RWPE2 (cell line): ENCODE measurements around the gene PNLIPRP1.
A peak's percentile ranks its signal among the peaks of the same experiment; 100 is the strongest.

Experiments used
- ATAC-seq: fragments of 200-7000 bp; cut with Tn5 transposase; 3 replicates; pipeline ENCODE4 v1.9.1; 2021; ENCODE audit warnings: low read depth
- DNase-seq: peaks from one replicate; pipeline ENCODE4 v3.0.0-alpha.2; 2020; ENCODE audit warnings: low spot score
- H3K27ac ChIP-seq: fragments of 450-650 bp; 2 replicates; pipeline ENCODE4 v1.5.1; 2017; ENCODE audit warnings: mild to moderate bottlenecking; ENCODE audit not compliant: poor library complexity, severe bottlenecking
- H3K27me3 ChIP-seq: fragments of 250-450 bp; sonication (Bioruptor Pico); 2 replicates; pipeline ENCODE4 v1.5.1; 2021; ENCODE audit warnings: mild to moderate bottlenecking, moderate library complexity; ENCODE audit not compliant: insufficient read depth, poor library complexity, severe bottlenecking
- H3K36me3 ChIP-seq: fragments of 250-450 bp; sonication (Bioruptor Pico); 2 replicates; pipeline ENCODE4 v1.5.1; 2020; ENCODE audit warnings: low read depth, mild to moderate bottlenecking, moderate library complexity
- H3K4me1 ChIP-seq: fragments of 250-450 bp; sonication (Bioruptor Pico); 2 replicates; pipeline ENCODE4 v1.5.1; 2021; ENCODE audit warnings: mild to moderate bottlenecking, moderate library complexity; ENCODE audit not compliant: insufficient read depth, poor library complexity, severe bottlenecking
- H3K4me3 ChIP-seq: fragments of 250-450 bp; sonication (Bioruptor Pico); 2 replicates; pipeline ENCODE4 v1.5.1; 2021; ENCODE audit warnings: mild to moderate bottlenecking, moderate library complexity; ENCODE audit not compliant: severe bottlenecking
- H3K9me3 ChIP-seq: fragments of 250-450 bp; sonication (Bioruptor Pico); 2 replicates; pipeline ENCODE4 v1.5.1; 2021; ENCODE audit warnings: mild to moderate bottlenecking, moderate library complexity; ENCODE audit not compliant: severe bottlenecking
- CTCF ChIP-seq: fragments of 450-650 bp; IDR thresholded peaks from one replicate; pipeline ENCODE4 v1.5.1; 2017; ENCODE audit warnings: mild to moderate bottlenecking, moderate library complexity; ENCODE audit not compliant: poor library complexity, severe bottlenecking

The PNLIPRP1 gene

GRCh38 chr10:116632596-116633215 lies 41.9 kb downstream of the PNLIPRP1 start:
- no peaks in the 10 kb centered on the region for H3K4me1 ChIP-seq
- DNase-seq = no peak
- ATAC-seq = no peak
- no peaks in the 10 kb centered on the region for H3K36me3 ChIP-seq
- TF ChIP-seq CTCF = no peak
- no peak overlapping the region for H3K4me3 ChIP-seq
- no peaks in the 10 kb centered on the region for H3K9me3 ChIP-seq
- no peak overlapping the region for H3K27ac ChIP-seq
- peaks cover 4% of the 10 kb centered on the region for H3K27me3 ChIP-seq

GRCh38 chr10:116633216-116633600 lies 42.4 kb downstream of the PNLIPRP1 start:
- TF ChIP-seq CTCF = no peak
- H3K4me1 ChIP-seq = no peaks in the 10 kb centered on the region
- no peaks in the 10 kb centered on the region for H3K36me3 ChIP-seq
- no peak overlapping the region for H3K4me3 ChIP-seq
- H3K9me3 ChIP-seq = no peaks in the 10 kb centered on the region
- ATAC-seq (no peak), DNase-seq (no peak)
- no peak overlapping the region for H3K27ac ChIP-seq
- H3K27me3 ChIP-seq = peaks cover 4% of the 10 kb centered on the region

- Histone ChIP-seq H3K27ac (no peak overlapping the region), H3K27me3 (no peaks in the 10 kb centered on the region), H3K9me3 (no peaks in the 10 kb centered on the region), H3K36me3 (no peaks in the 10 kb centered on the region), H3K4me3 (no peak overlapping the region), H3K4me1 (no peaks in the 10 kb centered on the region)
- ATAC-seq (peak; percentile 27; the same call in 1 of the 3 replicates), DNase-seq (no peak)
- no peak for TF ChIP-seq CTCF
These were observed 43.6 kb downstream of the PNLIPRP1 start for GRCh38 chr10:116634126-116634975.

GRCh38 chr10:116636385-116636784 lies 45.6 kb downstream of the PNLIPRP1 start:
- H3K4me1 ChIP-seq = no peaks in the 10 kb centered on the region
- no peaks in the 10 kb centered on the region for H3K36me3 ChIP-seq
- H3K27ac ChIP-seq = no peak overlapping the region
- DNase-seq (no peak), ATAC-seq (no peak)
- no peaks in the 10 kb centered on the region for H3K27me3 ChIP-seq
- H3K4me3 ChIP-seq = no peak overlapping the region
- TF ChIP-seq CTCF = no peak
- H3K9me3 ChIP-seq = no peaks in the 10 kb centered on the region

GRCh38 chr10:116636976-116637375 lies 46.2 kb downstream of the PNLIPRP1 start:
- ATAC-seq (no peak), DNase-seq (no peak)
- TF ChIP-seq CTCF = no peak
- H3K36me3 ChIP-seq = no peaks in the 10 kb centered on the region
- no peaks in the 10 kb centered on the region for H3K9me3 ChIP-seq
- no peak overlapping the region for H3K4me3 ChIP-seq
- H3K27me3 ChIP-seq = no peaks in the 10 kb centered on the region
- no peak overlapping the region for H3K27ac ChIP-seq
- H3K4me1 ChIP-seq = no peaks in the 10 kb centered on the region
